Measurements from ENCODE around the gene SUSD3. TPM values are rescaled to one million over a fixed set of nuclear protein-coding genes. Genes with fewer than 3 reads are reported as not detected.

The SUSD3 gene
- total and polyA plus RNA-seq, 2 donors (not counting 3 experiments of a cell fraction or from before 2014, with no cell fraction given), result not detected

DNA sequence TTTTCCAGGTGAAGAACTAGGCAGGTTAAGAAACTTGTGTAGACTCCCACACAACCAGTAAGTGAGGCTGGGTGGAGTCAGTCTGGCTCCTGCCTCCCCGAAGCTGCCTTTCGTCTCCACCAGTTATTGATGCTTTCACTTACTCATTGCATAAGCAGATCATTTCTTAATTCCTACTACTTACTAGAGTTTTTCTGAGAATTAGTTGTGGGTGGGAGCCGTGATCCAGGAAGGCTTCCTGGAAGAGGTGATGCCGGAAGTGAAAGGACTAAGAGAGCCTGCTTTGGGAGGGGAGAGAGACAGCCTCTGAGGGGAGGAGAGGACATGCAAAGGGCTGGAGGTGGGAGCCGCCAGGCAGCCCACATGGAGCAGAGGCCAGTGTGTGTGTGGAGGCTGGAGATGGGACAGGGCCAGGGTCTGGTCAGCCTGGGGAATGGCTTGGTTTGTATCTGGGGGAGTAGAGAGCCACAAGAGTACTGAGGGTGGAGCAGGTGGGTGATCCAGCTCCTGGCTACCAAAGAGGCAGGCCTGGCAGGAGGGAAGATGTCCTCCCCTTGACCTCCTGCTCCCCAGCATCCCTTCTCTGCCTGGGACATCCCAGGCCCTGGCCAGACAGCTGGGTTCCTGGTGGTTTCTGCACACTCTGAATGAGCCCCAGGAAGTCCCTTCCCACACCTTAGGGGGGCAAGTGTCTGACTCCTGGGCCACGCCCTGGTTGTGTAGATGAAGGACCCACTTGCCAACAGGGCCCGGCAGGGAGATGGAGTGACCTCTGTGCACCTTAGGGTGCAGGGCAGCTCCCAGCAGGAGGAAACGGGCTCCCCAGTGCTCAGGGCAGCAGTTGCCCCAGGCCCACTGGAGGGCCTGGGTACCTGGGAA is 25.3 kb downstream of the SUSD3 start:
- Histone ChIP-seq H3K27ac (ENCODE audit: insufficient read depth, low read depth, low read length) (no peak overlapping the region), H3K4me1 (ENCODE audit: control insufficient read depth, extremely low read depth, insufficient read depth, low read length) (no peaks in the 10 kb centered on the region), H3K9ac (replicated peaks; ENCODE audit: extremely low read depth, insufficient read depth, low read length) (no peak overlapping the region), H3K9me3 (replicated peaks; ENCODE audit: control insufficient read depth, insufficient read depth, low read length) (no peaks in the 10 kb centered on the region), H2AFZ (ENCODE audit: low read depth, low read length) (no peak overlapping the region), H3K4me3 (replicated peaks in 1 of 3; ENCODE audit: insufficient read depth in 1 of 3, low read depth in 1 of 3, low read length in 3 of 3) (no peak overlapping the region), H3K27me3 (ENCODE audit: control insufficient read depth in 2 of 2, insufficient read depth in 2 of 2, low read length in 2 of 2) (no peaks in the 10 kb centered on the region), H3K36me3 (ENCODE audit: control insufficient read depth in 2 of 2, extremely low read depth in 1 of 2, insufficient read depth in 2 of 2, low read length in 2 of 2) (no peaks in the 10 kb centered on the region), H3K9me1 (replicated peaks; ENCODE audit: control insufficient read depth, extremely low read depth, insufficient read depth, low read length) (no peaks in the 10 kb centered on the region), H3K79me2 (ENCODE audit: control insufficient read depth, insufficient read depth, low read length) (no peaks in the 10 kb centered on the region), H4K20me1 (replicated peaks; ENCODE audit: control insufficient read depth, extremely low read depth, insufficient read depth, low read length) (no peaks in the 10 kb centered on the region), H3K4me2 (ENCODE audit: insufficient read depth, low read length) (no peak overlapping the region)
- dilution Hi-C loops (cut with MboI; ENCODE audit: extremely low pct_ligation_motif_present, low sequenced_read_pairs) (no loop called here), intact Hi-C loops (cut with micrococcal nuclease) (no loop called here)
- DNase-seq (ENCODE audit: low read depth, low spot score), result no peak
- POLR2A ChIA-PET, result no interaction called here
- TF ChIP-seq POLR2AphosphoS5 (IDR thresholded peaks at IDR 0.05; ENCODE audit: insufficient read depth, low read depth, low read length), result no peak
- TF ChIP-seq MYC (IDR thresholded peaks at IDR 0.05; ENCODE audit: low read depth, low read length), result no peak
- TF ChIP-seq FOS (IDR thresholded peaks at IDR 0.05; ENCODE audit: borderline replicate concordance, insufficient read depth, low read length), result no peak
- no peak for TF ChIP-seq POLR2A (IDR thresholded peaks at IDR 0.05; ENCODE audit: low read depth, low read length)
- TF ChIP-seq, protein P1, sequence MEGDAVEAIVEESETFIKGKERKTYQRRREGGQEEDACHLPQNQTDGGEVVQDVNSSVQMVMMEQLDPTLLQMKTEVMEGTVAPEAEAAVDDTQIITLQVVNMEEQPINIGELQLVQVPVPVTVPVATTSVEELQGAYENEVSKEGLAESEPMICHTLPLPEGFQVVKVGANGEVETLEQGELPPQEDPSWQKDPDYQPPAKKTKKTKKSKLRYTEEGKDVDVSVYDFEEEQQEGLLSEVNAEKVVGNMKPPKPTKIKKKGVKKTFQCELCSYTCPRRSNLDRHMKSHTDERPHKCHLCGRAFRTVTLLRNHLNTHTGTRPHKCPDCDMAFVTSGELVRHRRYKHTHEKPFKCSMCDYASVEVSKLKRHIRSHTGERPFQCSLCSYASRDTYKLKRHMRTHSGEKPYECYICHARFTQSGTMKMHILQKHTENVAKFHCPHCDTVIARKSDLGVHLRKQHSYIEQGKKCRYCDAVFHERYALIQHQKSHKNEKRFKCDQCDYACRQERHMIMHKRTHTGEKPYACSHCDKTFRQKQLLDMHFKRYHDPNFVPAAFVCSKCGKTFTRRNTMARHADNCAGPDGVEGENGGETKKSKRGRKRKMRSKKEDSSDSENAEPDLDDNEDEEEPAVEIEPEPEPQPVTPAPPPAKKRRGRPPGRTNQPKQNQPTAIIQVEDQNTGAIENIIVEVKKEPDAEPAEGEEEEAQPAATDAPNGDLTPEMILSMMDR (IDR thresholded peaks at IDR 0.05; ENCODE audit: extremely low read depth in 1 of 2, insufficient read depth in 1 of 2, low read depth in 1 of 2, low read length in 2 of 2), result no peak
- CTCF ChIA-PET, result no interaction called here
- no peak for FAIRE-seq
- no TSS peak for BruUV-seq (replicated peaks)

GRCh38 chr9:93084471-93084881 is 26.0 kb downstream of the SUSD3 start:
- Histone ChIP-seq H3K9me1 (replicated peaks; ENCODE audit: control insufficient read depth, extremely low read depth, insufficient read depth, low read length) (no peaks in the 10 kb centered on the region), H3K79me2 (ENCODE audit: control insufficient read depth, insufficient read depth, low read length) (no peaks in the 10 kb centered on the region), H3K27ac (ENCODE audit: insufficient read depth, low read depth, low read length) (no peak overlapping the region), H3K36me3 (ENCODE audit: control insufficient read depth in 2 of 2, extremely low read depth in 1 of 2, insufficient read depth in 2 of 2, low read length in 2 of 2) (no peaks in the 10 kb centered on the region), H3K4me2 (ENCODE audit: insufficient read depth, low read length) (no peak overlapping the region), H3K4me1 (ENCODE audit: control insufficient read depth, extremely low read depth, insufficient read depth, low read length) (no peaks in the 10 kb centered on the region), H3K27me3 (ENCODE audit: control insufficient read depth in 2 of 2, insufficient read depth in 2 of 2, low read length in 2 of 2) (no peaks in the 10 kb centered on the region), H4K20me1 (replicated peaks; ENCODE audit: control insufficient read depth, extremely low read depth, insufficient read depth, low read length) (no peaks in the 10 kb centered on the region), H3K9me3 (replicated peaks; ENCODE audit: control insufficient read depth, insufficient read depth, low read length) (no peaks in the 10 kb centered on the region), H3K4me3 (replicated peaks in 1 of 3; ENCODE audit: insufficient read depth in 1 of 3, low read depth in 1 of 3, low read length in 3 of 3) (no peak overlapping the region), H3K9ac (replicated peaks; ENCODE audit: extremely low read depth, insufficient read depth, low read length) (no peak overlapping the region), H2AFZ (ENCODE audit: low read depth, low read length) (no peak overlapping the region)
- ChIA-PET CTCF (no interaction called here), POLR2A (no interaction called here)
- no peak for FAIRE-seq
- dilution Hi-C loops (cut with MboI; ENCODE audit: extremely low pct_ligation_motif_present, low sequenced_read_pairs), result no loop called here
- intact Hi-C loops (cut with micrococcal nuclease), result no loop called here
- DNase-seq (ENCODE audit: low read depth, low spot score), result no peak
- BruUV-seq (replicated peaks), result no TSS peak
- TF ChIP-seq GATA2 (IDR thresholded peaks at IDR 0.05; ENCODE audit: insufficient read depth, insufficient read length, low read depth, low read length), result no peak
- TF ChIP-seq, protein P1 (IDR thresholded peaks at IDR 0.05; ENCODE audit: extremely low read depth in 1 of 2, insufficient read depth in 1 of 2, low read depth in 1 of 2, low read length in 2 of 2), result no peak
- no peak for TF ChIP-seq MAX (IDR thresholded peaks at IDR 0.05; ENCODE audit: insufficient read depth, insufficient read length)
- no peak for TF ChIP-seq POLR2A (IDR thresholded peaks at IDR 0.05; ENCODE audit: low read depth, low read length)
- no peak for TF ChIP-seq FOS (IDR thresholded peaks at IDR 0.05; ENCODE audit: borderline replicate concordance, insufficient read depth, low read length)
- TF ChIP-seq MYC (IDR thresholded peaks at IDR 0.05; ENCODE audit: low read depth, low read length), result no peak
- no peak for TF ChIP-seq POLR2AphosphoS5 (IDR thresholded peaks at IDR 0.05; ENCODE audit: insufficient read depth, low read depth, low read length)
- no peak for TF ChIP-seq JUN (IDR thresholded peaks at IDR 0.05; ENCODE audit: borderline replicate concordance, insufficient read depth, insufficient read length, low read depth)
- TF ChIP-seq EZH2 (IDR thresholded peaks at IDR 0.05; ENCODE audit: borderline replicate concordance, low read depth, low read length, severe bottlenecking), result no peak

Data from endothelial cell of umbilical vein (primary cell).